ENCODE data around the gene INTS3.

Gene INTS3

GRCh38 chr1:153768316-153769181 lies 40.7 kb downstream of the INTS3 start:
- Histone ChIP-seq H3K9ac (ENCODE audit: low read length) (no peak overlapping the region), H3K9me3 (ENCODE audit: low read length) (no peaks in the 10 kb centered on the region), H3K4me3 (ENCODE audit: low read depth in 1 of 2, low read length in 2 of 2) (no peak overlapping the region), H3K27ac (ENCODE audit: low read depth, low read length) (no peak overlapping the region), H3K36me3 (ENCODE audit: insufficient read depth, low read length) (peaks cover 83% of the 10 kb centered on the region), H3K27me3 (ENCODE audit: control insufficient read depth in 1 of 2, insufficient read depth in 2 of 2, low read length in 2 of 2) (no peaks in the 10 kb centered on the region), H3K4me1 (ENCODE audit: insufficient read depth, low read length) (no peaks in the 10 kb centered on the region)

GRCh38 chr1:153769221-153769620 lies 41.4 kb downstream of the INTS3 start:
- Histone ChIP-seq H3K9ac (ENCODE audit: low read length) (no peak overlapping the region), H3K27me3 (ENCODE audit: control insufficient read depth in 1 of 2, insufficient read depth in 2 of 2, low read length in 2 of 2) (no peaks in the 10 kb centered on the region), H3K9me3 (ENCODE audit: low read length) (no peaks in the 10 kb centered on the region), H3K4me3 (ENCODE audit: low read depth in 1 of 2, low read length in 2 of 2) (no peak overlapping the region), H3K27ac (ENCODE audit: low read depth, low read length) (no peak overlapping the region), H3K36me3 (ENCODE audit: insufficient read depth, low read length) (peaks cover 77% of the 10 kb centered on the region), H3K4me1 (ENCODE audit: insufficient read depth, low read length) (peaks cover 3% of the 10 kb centered on the region)

- Histone ChIP-seq H3K9me3 (ENCODE audit: low read length) (no peaks in the 10 kb centered on the region), H3K4me1 (ENCODE audit: insufficient read depth, low read length) (peaks cover 10% of the 10 kb centered on the region), H3K27ac (ENCODE audit: low read depth, low read length) (no peak overlapping the region), H3K9ac (ENCODE audit: low read length) (no peak overlapping the region), H3K4me3 (ENCODE audit: low read depth in 1 of 2, low read length in 2 of 2) (no peak overlapping the region), H3K27me3 (ENCODE audit: control insufficient read depth in 1 of 2, insufficient read depth in 2 of 2, low read length in 2 of 2) (no peaks in the 10 kb centered on the region), H3K36me3 (ENCODE audit: insufficient read depth, low read length) (peaks cover 67% of the 10 kb centered on the region)
Measured at GRCh38 chr1:153770797-153771196, 42.9 kb downstream of the INTS3 start.

DNA sequence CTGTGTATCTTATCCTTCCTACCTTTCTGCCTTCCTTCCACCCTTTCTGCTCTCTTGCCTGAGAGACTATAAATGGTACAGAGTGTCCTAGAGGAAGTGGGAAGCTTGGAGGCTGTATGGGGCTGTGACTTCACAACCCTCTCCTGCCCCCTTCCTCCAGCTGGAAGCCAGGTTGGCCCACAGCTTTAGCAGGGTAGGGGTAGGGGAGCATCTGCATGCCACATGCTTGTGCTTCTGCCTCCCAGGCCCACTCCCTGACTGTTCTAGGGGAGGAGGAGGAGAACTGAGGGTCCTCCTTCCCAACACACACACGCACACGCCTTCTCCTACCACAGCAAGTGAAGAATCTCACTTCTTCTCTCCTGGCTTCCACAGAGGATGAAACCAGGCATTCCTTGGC lies 43.4 kb downstream of the INTS3 start:
- Histone ChIP-seq H3K27me3 (ENCODE audit: control insufficient read depth in 1 of 2, insufficient read depth in 2 of 2, low read length in 2 of 2) (no peaks in the 10 kb centered on the region), H3K9me3 (ENCODE audit: low read length) (no peaks in the 10 kb centered on the region), H3K4me1 (ENCODE audit: insufficient read depth, low read length) (peaks cover 12% of the 10 kb centered on the region), H3K27ac (ENCODE audit: low read depth, low read length) (no peak overlapping the region), H3K4me3 (ENCODE audit: low read depth in 1 of 2, low read length in 2 of 2) (no peak overlapping the region), H3K36me3 (ENCODE audit: insufficient read depth, low read length) (peaks cover 67% of the 10 kb centered on the region), H3K9ac (ENCODE audit: low read length) (no peak overlapping the region)

DNA sequence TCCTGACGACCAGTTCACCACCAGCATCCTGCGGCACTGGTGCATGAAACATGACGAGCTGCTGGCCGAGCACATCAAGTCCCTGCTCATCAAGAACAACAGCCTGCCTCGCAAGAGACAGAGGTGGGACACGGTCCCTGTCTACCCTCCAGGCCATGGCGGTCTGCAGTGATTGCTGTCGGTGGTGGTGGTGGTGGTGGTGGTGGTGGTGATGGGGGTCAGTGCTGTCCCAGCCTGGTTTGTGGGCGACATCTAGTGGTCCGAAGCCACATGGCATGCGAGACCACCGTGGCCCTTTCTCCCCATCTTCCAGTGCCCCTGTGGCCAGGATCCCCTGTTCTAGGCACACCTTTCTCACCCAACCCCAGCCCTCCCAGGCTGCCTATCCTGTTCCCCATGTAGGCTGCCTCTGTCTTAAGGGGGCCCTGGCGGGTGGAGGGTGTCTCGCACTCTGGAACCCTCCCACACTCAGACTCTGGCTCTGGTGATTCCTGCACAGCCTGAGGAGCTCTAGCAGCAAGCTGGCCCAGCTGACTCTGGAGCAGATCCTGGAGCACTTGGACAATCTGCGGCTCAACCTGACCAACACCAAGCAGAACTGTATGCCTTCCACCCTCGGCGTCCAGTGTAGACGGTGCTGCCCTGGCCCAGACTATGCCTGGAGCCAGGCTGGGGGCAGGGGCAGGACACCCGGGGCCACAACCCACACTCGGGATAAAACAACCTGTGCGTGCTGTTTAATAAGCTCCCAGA lies 44.2 kb downstream of the INTS3 start:
- no peaks in the 10 kb centered on the region for H3K27me3 ChIP-seq (ENCODE audit: control insufficient read depth in 1 of 2, insufficient read depth in 2 of 2, low read length in 2 of 2)
- no peak overlapping the region for H3K4me3 ChIP-seq (ENCODE audit: low read depth in 1 of 2, low read length in 2 of 2)
- H3K27ac ChIP-seq (ENCODE audit: low read depth, low read length): no peak overlapping the region
- H3K9ac ChIP-seq (ENCODE audit: low read length): no peak overlapping the region
- H3K4me1 ChIP-seq (ENCODE audit: insufficient read depth, low read length): peaks cover 19% of the 10 kb centered on the region
- no peaks in the 10 kb centered on the region for H3K9me3 ChIP-seq (ENCODE audit: low read length)
- peaks cover 63% of the 10 kb centered on the region for H3K36me3 ChIP-seq (ENCODE audit: insufficient read depth, low read length)

- H3K27ac ChIP-seq (ENCODE audit: low read depth, low read length): no peak overlapping the region
- H3K9me3 ChIP-seq (ENCODE audit: low read length): no peaks in the 10 kb centered on the region
- H3K4me3 ChIP-seq (ENCODE audit: low read depth in 1 of 2, low read length in 2 of 2): no peak overlapping the region
- H3K36me3 ChIP-seq (ENCODE audit: insufficient read depth, low read length): peaks cover 50% of the 10 kb centered on the region
- no peak overlapping the region for H3K9ac ChIP-seq (ENCODE audit: low read length)
- no peaks in the 10 kb centered on the region for H3K27me3 ChIP-seq (ENCODE audit: control insufficient read depth in 1 of 2, insufficient read depth in 2 of 2, low read length in 2 of 2)
- peaks cover 30% of the 10 kb centered on the region for H3K4me1 ChIP-seq (ENCODE audit: insufficient read depth, low read length)
Measured at GRCh38 chr1:153773096-153773921, 45.5 kb downstream of the INTS3 start.

DNA sequence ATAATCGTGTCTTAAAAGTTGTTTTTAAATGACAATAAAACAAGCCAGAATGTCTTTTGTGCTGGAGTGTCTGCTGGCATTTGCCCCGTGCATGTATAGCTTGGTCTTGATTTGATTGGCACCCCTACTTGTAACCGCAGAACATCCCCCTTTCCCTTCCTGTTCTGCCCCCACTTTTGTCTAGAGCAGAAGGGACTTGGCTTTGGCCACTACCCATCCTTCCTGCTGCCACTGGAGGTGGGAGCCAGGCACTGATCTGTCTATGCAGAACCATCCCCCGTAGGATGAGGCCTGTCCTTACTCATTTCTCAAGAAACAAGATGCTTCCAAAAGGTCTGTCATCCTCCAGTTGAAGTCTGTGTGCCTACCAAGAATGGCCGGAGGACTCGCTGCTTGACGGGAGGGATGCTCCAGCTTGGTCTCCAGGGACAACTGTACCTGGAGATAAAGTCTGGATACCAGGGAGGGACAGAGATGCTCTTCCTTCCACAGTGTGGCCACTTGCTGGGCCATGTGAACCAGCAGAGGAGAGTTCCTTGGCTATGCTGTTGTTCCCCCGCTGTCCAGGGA lies 46.3 kb downstream of the INTS3 start:
- Histone ChIP-seq H3K9me3 (ENCODE audit: low read length) (no peaks in the 10 kb centered on the region), H3K9ac (ENCODE audit: low read length) (peak overlapping the region; percentile 55), H3K36me3 (ENCODE audit: insufficient read depth, low read length) (peaks cover 47% of the 10 kb centered on the region), H3K4me3 (ENCODE audit: low read depth in 1 of 2, low read length in 2 of 2) (no peak overlapping the region), H3K27me3 (ENCODE audit: control insufficient read depth in 1 of 2, insufficient read depth in 2 of 2, low read length in 2 of 2) (no peaks in the 10 kb centered on the region), H3K4me1 (ENCODE audit: insufficient read depth, low read length) (peaks cover 30% of the 10 kb centered on the region), H3K27ac (ENCODE audit: low read depth, low read length) (peak overlapping the region; percentile 94)

DNA sequence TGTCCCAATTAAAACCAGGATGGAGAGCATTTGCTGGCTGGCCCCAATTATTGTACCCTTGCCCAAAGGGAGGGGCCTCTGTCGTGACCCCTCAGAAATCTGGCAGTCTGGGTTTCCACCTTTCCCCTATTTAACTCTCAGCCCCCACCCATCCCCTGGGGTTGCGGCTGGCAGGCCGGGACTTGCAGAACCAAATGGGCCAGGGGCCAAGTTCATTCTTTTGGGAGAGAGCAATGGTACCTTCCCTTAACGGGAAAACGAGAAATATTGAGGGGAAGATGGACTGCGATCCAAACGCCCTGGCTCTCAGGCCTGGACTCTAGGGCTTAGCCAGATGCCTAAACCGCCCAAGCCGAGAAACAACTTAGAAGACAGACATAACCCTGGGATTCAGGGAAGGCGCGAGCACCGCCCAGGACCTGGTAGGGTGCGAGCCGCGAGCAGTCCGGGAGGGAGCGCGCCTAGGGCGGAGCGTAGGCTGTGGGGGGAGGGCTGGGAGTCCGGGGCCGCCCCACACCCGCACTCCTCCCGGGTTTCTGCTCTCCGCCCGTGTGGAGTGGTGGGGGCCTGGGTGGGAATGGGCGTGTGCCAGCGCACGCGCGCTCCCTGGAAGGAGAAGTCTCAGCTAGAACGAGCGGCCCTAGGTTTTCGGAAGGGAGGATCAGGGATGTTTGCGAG lies 47.1 kb downstream of the INTS3 start, which contains the start of gene SLC27A3:
TSS of gene SLC27A3 (plus strand) at position 628 of the 678 bp plus-strand sequence. CDS start 91 bp downstream, outside the sequence.
- H3K27ac ChIP-seq (ENCODE audit: low read depth, low read length): peak within 1 kb of the TSS; percentile 94
- H3K36me3 ChIP-seq (ENCODE audit: insufficient read depth, low read length): peaks cover 40% of the 10 kb centered on the region
- peaks cover 30% of the 10 kb centered on the region for H3K4me1 ChIP-seq (ENCODE audit: insufficient read depth, low read length)
- H3K4me3 ChIP-seq (ENCODE audit: low read depth in 1 of 2, low read length in 2 of 2): peak within 1 kb of the TSS; percentile 73 to 98
- H3K9me3 ChIP-seq (ENCODE audit: low read length): no peaks in the 10 kb centered on the region
- peak within 1 kb of the TSS; percentile 55 for H3K9ac ChIP-seq (ENCODE audit: low read length)
- H3K27me3 ChIP-seq (ENCODE audit: control insufficient read depth in 1 of 2, insufficient read depth in 2 of 2, low read length in 2 of 2): no peaks in the 10 kb centered on the region

- no peaks in the 10 kb centered on the region for H3K27me3 ChIP-seq (ENCODE audit: control insufficient read depth in 1 of 2, insufficient read depth in 2 of 2, low read length in 2 of 2)
- peak overlapping the region; percentile 55 for H3K9ac ChIP-seq (ENCODE audit: low read length)
- peak overlapping the region; percentile 94 for H3K27ac ChIP-seq (ENCODE audit: low read depth, low read length)
- H3K36me3 ChIP-seq (ENCODE audit: insufficient read depth, low read length): peaks cover 33% of the 10 kb centered on the region
- peaks cover 30% of the 10 kb centered on the region for H3K4me1 ChIP-seq (ENCODE audit: insufficient read depth, low read length)
- H3K4me3 ChIP-seq (ENCODE audit: low read depth in 1 of 2, low read length in 2 of 2): peak overlapping the region; percentile 73 to 98
- no peaks in the 10 kb centered on the region for H3K9me3 ChIP-seq (ENCODE audit: low read length)
Measured at GRCh38 chr1:153775458-153776327, 47.8 kb downstream of the INTS3 start.

GRCh38 chr1:153776352-153776751 lies 48.5 kb downstream of the INTS3 start:
- no peaks in the 10 kb centered on the region for H3K27me3 ChIP-seq (ENCODE audit: control insufficient read depth in 1 of 2, insufficient read depth in 2 of 2, low read length in 2 of 2)
- peaks cover 30% of the 10 kb centered on the region for H3K4me1 ChIP-seq (ENCODE audit: insufficient read depth, low read length)
- peak overlapping the region; percentile 55 for H3K9ac ChIP-seq (ENCODE audit: low read length)
- H3K4me3 ChIP-seq (ENCODE audit: low read depth in 1 of 2, low read length in 2 of 2): peak overlapping the region; percentile 73 to 98
- H3K27ac ChIP-seq (ENCODE audit: low read depth, low read length): peak overlapping the region; percentile 94
- peaks cover 26% of the 10 kb centered on the region for H3K36me3 ChIP-seq (ENCODE audit: insufficient read depth, low read length)
- H3K9me3 ChIP-seq (ENCODE audit: low read length): no peaks in the 10 kb centered on the region

Data from muscle layer of colon (tissue), 2 donors.